Neuronal stem cell (in vitro differentiated cells): ENCODE results near the gene RALGPS1.

Experiments used
- DNase-seq: peaks from one replicate; pipeline ENCODE4 v3.0.0-alpha.2; 2013; ENCODE audit warnings: low spot score
- H2AFZ ChIP-seq: one replicate; pipeline ENCODE4 v1.6.1; 2013; ENCODE audit warnings: mild to moderate bottlenecking, low read length, inconsistent platforms
- H2AK5ac ChIP-seq: 2 replicates; pipeline ENCODE4 v1.6.1; 2013; ENCODE audit warnings: low read depth, mild to moderate bottlenecking, inconsistent platforms, low read length, moderate library complexity, mixed read lengths
- H2BK120ac ChIP-seq: 2 replicates; pipeline ENCODE4 v1.6.1; 2013; ENCODE audit warnings: low read depth, mild to moderate bottlenecking, inconsistent platforms, low read length, moderate library complexity, mixed read lengths
- H2BK12ac ChIP-seq: one replicate; pipeline ENCODE4 v1.6.1; 2013; ENCODE audit warnings: low read length, inconsistent platforms
- H2BK15ac ChIP-seq: 2 replicates; pipeline ENCODE4 v1.6.1; 2013; ENCODE audit warnings: mild to moderate bottlenecking, low read length, inconsistent platforms, mixed read lengths
- H2BK5ac ChIP-seq: one replicate; pipeline ENCODE4 v1.6.1; 2013; ENCODE audit warnings: inconsistent platforms, mild to moderate bottlenecking, low read length, moderate library complexity
- H3K14ac ChIP-seq: one replicate; pipeline ENCODE4 v1.6.1; 2013; ENCODE audit warnings: low read length, inconsistent platforms
- H3K18ac ChIP-seq: 2 replicates; pipeline ENCODE4 v1.6.1; 2013; ENCODE audit warnings: low read length, inconsistent platforms
- H3K23ac ChIP-seq: 2 replicates; pipeline ENCODE4 v1.6.1; 2013; ENCODE audit warnings: low read depth, mild to moderate bottlenecking, mixed read lengths, low read length, inconsistent platforms; ENCODE audit not compliant: poor library complexity
- H3K27ac ChIP-seq: replicated peaks from 3 replicates; pipeline ENCODE4 v1.5.1; 2013; ENCODE audit warnings: low read length, inconsistent platforms
- H3K27me3 ChIP-seq, 3 experiments: 2 replicates each; pipeline ENCODE4 v1.6.1; 2013; ENCODE audit warnings: low read length in 3 of 3, mild to moderate bottlenecking in 2 of 3, inconsistent platforms in 1 of 3, low read depth in 1 of 3, mixed read lengths in 1 of 3, moderate library complexity in 1 of 3; ENCODE audit not compliant: control insufficient read depth in 3 of 3, insufficient read depth in 3 of 3
- H3K36me3 ChIP-seq, 2 donors: replicated peaks in 1 of 2; 2 replicates each; pipeline ENCODE4 v1.6.1; 2013; ENCODE audit warnings: low read length in 2 of 2; ENCODE audit not compliant: control insufficient read depth in 2 of 2, insufficient read depth in 2 of 2
- H3K4ac ChIP-seq: 2 replicates; pipeline ENCODE4 v1.6.1; 2013; ENCODE audit warnings: inconsistent platforms, mild to moderate bottlenecking, low read length, moderate library complexity
- H3K4me1 ChIP-seq, 2 donors: 1 replicate in 1 of 2; 2 replicates in 1 of 2; pipeline ENCODE4 v1.6.1; 2013; ENCODE audit warnings: low read length in 2 of 2, low read depth in 1 of 2; ENCODE audit not compliant: control insufficient read depth in 2 of 2, insufficient read depth in 1 of 2
- H3K4me2 ChIP-seq: one replicate; pipeline ENCODE4 v1.6.1; 2013; ENCODE audit warnings: mild to moderate bottlenecking, low read length, inconsistent platforms; ENCODE audit not compliant: insufficient read depth, poor library complexity, severe bottlenecking
- H3K4me3 ChIP-seq, 2 donors: 2 replicates each; pipeline ENCODE4 v1.5.1; 2013; ENCODE audit warnings: low read length in 2 of 2, mild to moderate bottlenecking in 2 of 2, inconsistent platforms in 1 of 2, moderate library complexity in 1 of 2
- H3K79me1 ChIP-seq: one replicate; pipeline ENCODE4 v1.6.1; 2013; ENCODE audit warnings: low read depth, mild to moderate bottlenecking, inconsistent platforms, low read length, moderate library complexity
- H3K9ac ChIP-seq: one replicate; pipeline ENCODE4 v1.6.1; 2013; ENCODE audit warnings: mild to moderate bottlenecking, low read depth, low read length, inconsistent platforms; ENCODE audit not compliant: poor library complexity
- H3K9me3 ChIP-seq, 2 donors: replicated peaks in 1 of 2; 2 replicates each; pipeline versions ENCODE3 to v1.6.1; 2013; ENCODE audit warnings: low read length in 2 of 2, mild to moderate bottlenecking in 2 of 2, inconsistent platforms in 1 of 2, low read depth in 1 of 2, mixed read lengths in 1 of 2, moderate library complexity in 1 of 2; ENCODE audit not compliant: control insufficient read depth in 2 of 2, insufficient read depth in 1 of 2
- H4K8ac ChIP-seq: one replicate; pipeline ENCODE4 v1.6.1; 2013; ENCODE audit warnings: low read depth, mild to moderate bottlenecking, inconsistent platforms, low read length, moderate library complexity
- H4K91ac ChIP-seq: one replicate; pipeline ENCODE4 v1.6.1; 2013; ENCODE audit warnings: low read length, low read depth, mild to moderate bottlenecking, inconsistent platforms; ENCODE audit not compliant: poor library complexity
- WGBS, 2 donors: extraction: QIAGEN DNeasy Blood & Tissue Kit; methylation state at CpG; one replicate each; pipeline ENCODE4 v1.1.7; 2013; ENCODE audit warnings: missing lambda C conversion rate in 2 of 2, mixed read lengths in 1 of 2; ENCODE audit not compliant: insufficient read length in 2 of 2, insufficient replicate concordance in 1 of 2; ENCODE audit errors: extremely low coverage in 2 of 2; 5-methylcytosine and 5-hydroxymethylcytosine counted together

RALGPS1 gene

GRCh38 chr9:127221695-127222094 lies 307.1 kb downstream of the RALGPS1 start:
- no peak overlapping the region for H3K23ac ChIP-seq
- H3K27ac ChIP-seq, result no peak overlapping the region
- H3K4me3 ChIP-seq, result no peak overlapping the region
- H4K91ac ChIP-seq, result no peak overlapping the region
- no peaks in the 10 kb centered on the region for H3K36me3 ChIP-seq
- no CpG with 5 or more reads among the region's 2 CpGs for WGBS, 2 donors
- H4K8ac ChIP-seq, result no peak overlapping the region
- H2AFZ ChIP-seq, result no peak overlapping the region
- no peaks in the 10 kb centered on the region for H3K79me1 ChIP-seq
- H2BK5ac ChIP-seq, result no peak overlapping the region
- no peaks in the 10 kb centered on the region for H3K9me3 ChIP-seq
- no peak overlapping the region for H2BK12ac ChIP-seq
- H3K27me3 ChIP-seq, result peaks cover 2 to 27% (median 20%) of the 10 kb centered on the region in 3 experiments
- no peak overlapping the region for H2BK120ac ChIP-seq
- no peak overlapping the region for H3K14ac ChIP-seq
- DNase-seq, result no peak
- no peak overlapping the region for H3K4ac ChIP-seq
- no peak overlapping the region for H2AK5ac ChIP-seq
- peaks cover 0 to 7% of the 10 kb centered on the region in 2 donors for H3K4me1 ChIP-seq
- H2BK15ac ChIP-seq, result no peak overlapping the region
- H3K18ac ChIP-seq, result no peak overlapping the region
- no peak overlapping the region for H3K4me2 ChIP-seq
- no peak overlapping the region for H3K9ac ChIP-seq

- no peaks in the 10 kb centered on the region for H3K79me1 ChIP-seq
- peaks cover 0 to 7% of the 10 kb centered on the region in 2 donors for H3K4me1 ChIP-seq
- no peaks in the 10 kb centered on the region for H3K36me3 ChIP-seq
- H3K27me3 ChIP-seq, result peaks cover 2 to 28% (median 20%) of the 10 kb centered on the region in 3 experiments
- no peak overlapping the region for H2BK15ac ChIP-seq
- no peak overlapping the region for H3K23ac ChIP-seq
- no peak overlapping the region for H3K4me3 ChIP-seq
- no peak overlapping the region for H4K91ac ChIP-seq
- no peak overlapping the region for H2BK120ac ChIP-seq
- no CpG with 5 or more reads among the region's 15 CpGs for WGBS, 2 donors
- no peak overlapping the region for H3K4me2 ChIP-seq
- H4K8ac ChIP-seq, result no peak overlapping the region
- no peaks in the 10 kb centered on the region for H3K9me3 ChIP-seq
- no peak overlapping the region for H2AFZ ChIP-seq
- H2BK5ac ChIP-seq, result no peak overlapping the region
- no peak overlapping the region for H3K9ac ChIP-seq
- H3K27ac ChIP-seq, result no peak overlapping the region
- H3K4ac ChIP-seq, result no peak overlapping the region
- no peak overlapping the region for H3K18ac ChIP-seq
- H2BK12ac ChIP-seq, result no peak overlapping the region
- no peak for DNase-seq
- no peak overlapping the region for H3K14ac ChIP-seq
- no peak overlapping the region for H2AK5ac ChIP-seq
Measured at GRCh38 chr9:127222388-127223095, 308.0 kb downstream of the RALGPS1 start.

GRCh38 chr9:127223266-127223665 lies 308.7 kb downstream of the RALGPS1 start:
- H2BK5ac ChIP-seq, result no peak overlapping the region
- no peak overlapping the region for H2BK120ac ChIP-seq
- H3K14ac ChIP-seq, result no peak overlapping the region
- no peaks in the 10 kb centered on the region for H3K79me1 ChIP-seq
- H3K4me3 ChIP-seq, result no peak overlapping the region
- H3K18ac ChIP-seq, result no peak overlapping the region
- H2AK5ac ChIP-seq, result no peak overlapping the region
- H2BK12ac ChIP-seq, result no peak overlapping the region
- no CpG with 5 or more reads among the region's 4 CpGs for WGBS, 2 donors
- no peak overlapping the region for H3K4me2 ChIP-seq
- H4K91ac ChIP-seq, result no peak overlapping the region
- H3K9me3 ChIP-seq, result no peaks in the 10 kb centered on the region
- H3K23ac ChIP-seq, result no peak overlapping the region
- no peak overlapping the region for H3K9ac ChIP-seq
- H3K27ac ChIP-seq, result no peak overlapping the region
- no peak overlapping the region for H4K8ac ChIP-seq
- no peak overlapping the region for H2AFZ ChIP-seq
- no peaks in the 10 kb centered on the region for H3K36me3 ChIP-seq
- H2BK15ac ChIP-seq, result no peak overlapping the region
- no peak overlapping the region for H3K4ac ChIP-seq
- peaks cover 0 to 7% of the 10 kb centered on the region in 2 donors for H3K4me1 ChIP-seq
- no peak for DNase-seq
- peaks cover 2 to 28% (median 20%) of the 10 kb centered on the region in 3 experiments for H3K27me3 ChIP-seq

- H4K91ac ChIP-seq, result no peak overlapping the region
- no peak overlapping the region for H3K27ac ChIP-seq
- peaks cover 0 to 7% of the 10 kb centered on the region in 2 donors for H3K4me1 ChIP-seq
- H3K23ac ChIP-seq, result peak overlapping the region; percentile 58
- no CpG with 5 or more reads among the region's 8 CpGs for WGBS, 2 donors
- H3K36me3 ChIP-seq, result no peaks in the 10 kb centered on the region
- H3K9ac ChIP-seq, result no peak overlapping the region
- H2AK5ac ChIP-seq, result no peak overlapping the region
- H2BK15ac ChIP-seq, result no peak overlapping the region
- no peak overlapping the region for H2BK12ac ChIP-seq
- no peak overlapping the region for H3K4ac ChIP-seq
- peak overlapping the region; percentile 72 for H3K14ac ChIP-seq
- H3K79me1 ChIP-seq, result no peaks in the 10 kb centered on the region
- no peak overlapping the region for H4K8ac ChIP-seq
- peak overlapping the region; percentile 93 for H3K4me2 ChIP-seq
- no peaks in the 10 kb centered on the region for H3K9me3 ChIP-seq
- peak overlapping the region; percentile 50 for H3K18ac ChIP-seq
- H2BK5ac ChIP-seq, result no peak overlapping the region
- no peak overlapping the region for H2BK120ac ChIP-seq
- peak overlapping the region; percentile 99 for H2AFZ ChIP-seq
- H3K4me3 ChIP-seq, result peak overlapping the region; percentile 73 to 78
- H3K27me3 ChIP-seq, result peaks cover 2 to 28% (median 20%) of the 10 kb centered on the region in 3 experiments
- DNase-seq, result no peak
Measured at GRCh38 chr9:127223810-127224177, 309.2 kb downstream of the RALGPS1 start.
